Prostate gland (tissue), 2 donors: ENCODE results near the gene MAGI2.

Experiments
- POLR2A ChIP-seq: fragments of 450-650 bp; IDR thresholded peaks from one replicate; pipeline ENCODE4 v1.6.1; 2016; ENCODE audit warnings: antibody characterized with exemption, mild to moderate bottlenecking
- POLR2AphosphoS5 ChIP-seq: sonication (generic); formaldehyde crosslinking; IDR thresholded peaks from one replicate; pipeline ENCODE4 v1.6.1; 2017; ENCODE audit warnings: antibody characterized with exemption
- TF ChIP-seq, protein P1 (sequence below), 4 experiments: fragments of 200-600 bp in 2 of 4; fragments of 450-650 bp in 2 of 4; sonication (generic) in 2 of 4; IDR thresholded peaks; 1 replicate in 3 of 4; 2 replicates in 1 of 4; pipeline ENCODE4 v1.5.1; 2016 to 2019; ENCODE audit warnings: antibody characterized with exemption in 4 of 4, mild to moderate bottlenecking in 2 of 4, moderate library complexity in 2 of 4

DNA sequence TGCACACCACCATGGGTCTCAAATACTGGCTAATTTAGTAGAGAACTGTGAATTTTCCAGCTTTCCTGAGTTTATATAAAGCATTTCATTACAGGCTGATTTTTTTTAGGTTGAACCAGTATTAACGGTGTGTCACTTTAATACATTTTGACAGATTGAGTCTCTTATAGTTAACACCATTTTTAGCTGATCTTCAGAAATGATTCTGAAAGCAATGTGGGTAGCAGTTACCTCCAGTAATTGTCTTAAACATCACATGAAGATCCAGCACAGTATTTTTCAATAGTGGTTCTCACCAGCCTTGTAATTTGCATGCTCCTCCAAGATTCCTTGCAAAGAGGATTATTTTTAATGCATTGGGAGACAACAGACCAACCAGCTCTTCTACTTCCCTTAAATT, 961.3 kb downstream of the MAGI2 start:
- TF ChIP-seq, protein P1, sequence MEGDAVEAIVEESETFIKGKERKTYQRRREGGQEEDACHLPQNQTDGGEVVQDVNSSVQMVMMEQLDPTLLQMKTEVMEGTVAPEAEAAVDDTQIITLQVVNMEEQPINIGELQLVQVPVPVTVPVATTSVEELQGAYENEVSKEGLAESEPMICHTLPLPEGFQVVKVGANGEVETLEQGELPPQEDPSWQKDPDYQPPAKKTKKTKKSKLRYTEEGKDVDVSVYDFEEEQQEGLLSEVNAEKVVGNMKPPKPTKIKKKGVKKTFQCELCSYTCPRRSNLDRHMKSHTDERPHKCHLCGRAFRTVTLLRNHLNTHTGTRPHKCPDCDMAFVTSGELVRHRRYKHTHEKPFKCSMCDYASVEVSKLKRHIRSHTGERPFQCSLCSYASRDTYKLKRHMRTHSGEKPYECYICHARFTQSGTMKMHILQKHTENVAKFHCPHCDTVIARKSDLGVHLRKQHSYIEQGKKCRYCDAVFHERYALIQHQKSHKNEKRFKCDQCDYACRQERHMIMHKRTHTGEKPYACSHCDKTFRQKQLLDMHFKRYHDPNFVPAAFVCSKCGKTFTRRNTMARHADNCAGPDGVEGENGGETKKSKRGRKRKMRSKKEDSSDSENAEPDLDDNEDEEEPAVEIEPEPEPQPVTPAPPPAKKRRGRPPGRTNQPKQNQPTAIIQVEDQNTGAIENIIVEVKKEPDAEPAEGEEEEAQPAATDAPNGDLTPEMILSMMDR (IDR thresholded peaks at IDR 0.05), result no peak
- no peak for TF ChIP-seq POLR2A
- no peak for TF ChIP-seq POLR2AphosphoS5
